OCI-LY3 (cell line): ENCODE measurements around the gene AFP.

Experiments
- H2AFZ ChIP-seq: fragments of 200-600, 300-600 bp; shearing (Covaris generic); 2 replicates; pipeline ENCODE4 v1.6.0; 2014; ENCODE audit warnings: antibody characterized with exemption, low read depth, low read length
- H3K27ac ChIP-seq: fragments of 200-600, 300-600 bp; sonication (generic); 2 replicates; pipeline ENCODE4 v1.5.1; 2014; ENCODE audit warnings: mild to moderate bottlenecking, low read length, moderate library complexity, mixed read lengths
- H3K27me3 ChIP-seq: fragments of 200-600, 300-600 bp; sonication (generic); 2 replicates; pipeline ENCODE4 v1.6.1; 2014; ENCODE audit warnings: low read depth, low read length, mixed read lengths
- H3K36me3 ChIP-seq: fragments of 200-600, 300-600 bp; sonication (generic); replicated peaks from 2 replicates; pipeline ENCODE3; 2014; ENCODE audit warnings: low read depth, low read length, mixed read lengths
- H3K4me1 ChIP-seq: fragments of 300-600, 200-600 bp; sonication (generic); 2 replicates; pipeline ENCODE4 v1.6.1; 2014; ENCODE audit warnings: low read length, mixed read lengths
- H3K4me2 ChIP-seq: fragments of 200-600, 300-600 bp; sonication (generic); 2 replicates; pipeline ENCODE4 v1.6.1; 2014; ENCODE audit warnings: low read length, mixed read lengths
- H3K4me3 ChIP-seq: fragments of 300-600, 200-600 bp; sonication (generic); 2 replicates; pipeline ENCODE4 v1.5.1; 2014; ENCODE audit warnings: antibody characterized with exemption, mild to moderate bottlenecking, low read length, moderate library complexity
- H3K79me2 ChIP-seq: fragments of 300-600, 200-600 bp; shearing (Covaris generic); 2 replicates; pipeline ENCODE4 v1.6.1; 2014; ENCODE audit warnings: mild to moderate bottlenecking, low read length, mixed read lengths
- H3K9ac ChIP-seq: fragments of 300-600, 200-600 bp; shearing (Covaris generic); 2 replicates; pipeline ENCODE4 v1.6.0; 2014; ENCODE audit warnings: mild to moderate bottlenecking, low read length, moderate library complexity
- H3K9me3 ChIP-seq: fragments of 200-600, 300-600 bp; shearing (Covaris generic); 2 replicates; pipeline ENCODE4 v1.6.1; 2014; ENCODE audit warnings: low read length, mixed read lengths; ENCODE audit not compliant: insufficient read depth
- H4K20me1 ChIP-seq: fragments of 200-600, 300-600 bp; sonication (generic); 2 replicates; pipeline ENCODE4 v1.6.1; 2016; ENCODE audit warnings: low read length, mixed read lengths; ENCODE audit not compliant: insufficient read depth
- EZH2phosphoT487 ChIP-seq: fragments of 200-600 bp; shearing (Covaris generic); IDR thresholded peaks from 2 replicates; pipeline ENCODE4 v1.6.1; 2018; ENCODE audit warnings: antibody characterized with exemption, mixed run types, low read depth
- TF ChIP-seq, protein P1 (sequence below): fragments of 200-600, 300-600 bp; sonication (generic); IDR thresholded peaks from 2 replicates; pipeline ENCODE4 v1.5.1; 2014; ENCODE audit warnings: antibody characterized with exemption, low read length, low read depth

The AFP gene

DNA sequence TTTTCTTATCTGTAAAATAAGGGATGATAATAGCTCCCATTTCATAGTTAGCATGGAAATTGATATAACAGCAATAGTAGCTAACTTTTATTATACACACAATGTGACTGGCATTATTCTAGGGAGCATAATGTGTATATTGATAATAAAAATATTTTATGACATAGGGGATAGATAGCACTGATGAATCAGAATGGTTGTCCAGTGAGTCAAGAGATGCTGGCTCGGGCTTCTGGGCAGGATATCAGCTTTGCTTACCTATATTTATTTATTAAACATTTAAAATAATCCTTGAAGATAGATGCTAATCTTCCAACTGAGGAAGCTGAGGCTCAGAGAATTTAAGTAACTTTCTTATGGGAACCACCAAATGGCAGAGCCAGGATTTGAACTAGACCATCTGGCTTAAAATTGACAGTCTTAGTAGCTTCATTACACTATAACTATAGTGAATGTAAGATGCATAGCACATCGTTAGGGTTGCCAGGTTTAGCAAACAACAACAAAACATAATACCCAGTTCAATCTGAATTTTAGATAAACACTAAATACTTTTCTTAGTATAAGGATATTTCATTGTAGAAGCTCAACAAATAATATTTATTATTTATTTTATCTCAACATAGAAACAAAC lies 2.7 kb downstream of the AFP start:
- H3K27me3 ChIP-seq, result peaks cover 17% of the 10 kb centered on the region
- no peak overlapping the region for H3K27ac ChIP-seq
- H3K36me3 ChIP-seq, result no peaks in the 10 kb centered on the region
- H3K4me3 ChIP-seq, result no peak overlapping the region
- no peaks in the 10 kb centered on the region for H4K20me1 ChIP-seq
- no peaks in the 10 kb centered on the region for H3K79me2 ChIP-seq
- H3K4me1 ChIP-seq, result no peaks in the 10 kb centered on the region
- TF ChIP-seq, protein P1, sequence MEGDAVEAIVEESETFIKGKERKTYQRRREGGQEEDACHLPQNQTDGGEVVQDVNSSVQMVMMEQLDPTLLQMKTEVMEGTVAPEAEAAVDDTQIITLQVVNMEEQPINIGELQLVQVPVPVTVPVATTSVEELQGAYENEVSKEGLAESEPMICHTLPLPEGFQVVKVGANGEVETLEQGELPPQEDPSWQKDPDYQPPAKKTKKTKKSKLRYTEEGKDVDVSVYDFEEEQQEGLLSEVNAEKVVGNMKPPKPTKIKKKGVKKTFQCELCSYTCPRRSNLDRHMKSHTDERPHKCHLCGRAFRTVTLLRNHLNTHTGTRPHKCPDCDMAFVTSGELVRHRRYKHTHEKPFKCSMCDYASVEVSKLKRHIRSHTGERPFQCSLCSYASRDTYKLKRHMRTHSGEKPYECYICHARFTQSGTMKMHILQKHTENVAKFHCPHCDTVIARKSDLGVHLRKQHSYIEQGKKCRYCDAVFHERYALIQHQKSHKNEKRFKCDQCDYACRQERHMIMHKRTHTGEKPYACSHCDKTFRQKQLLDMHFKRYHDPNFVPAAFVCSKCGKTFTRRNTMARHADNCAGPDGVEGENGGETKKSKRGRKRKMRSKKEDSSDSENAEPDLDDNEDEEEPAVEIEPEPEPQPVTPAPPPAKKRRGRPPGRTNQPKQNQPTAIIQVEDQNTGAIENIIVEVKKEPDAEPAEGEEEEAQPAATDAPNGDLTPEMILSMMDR, result no peak
- TF ChIP-seq EZH2phosphoT487, result no peak
- no peak overlapping the region for H2AFZ ChIP-seq
- H3K9ac ChIP-seq, result no peak overlapping the region
- H3K9me3 ChIP-seq, result no peaks in the 10 kb centered on the region
- no peak overlapping the region for H3K4me2 ChIP-seq

DNA sequence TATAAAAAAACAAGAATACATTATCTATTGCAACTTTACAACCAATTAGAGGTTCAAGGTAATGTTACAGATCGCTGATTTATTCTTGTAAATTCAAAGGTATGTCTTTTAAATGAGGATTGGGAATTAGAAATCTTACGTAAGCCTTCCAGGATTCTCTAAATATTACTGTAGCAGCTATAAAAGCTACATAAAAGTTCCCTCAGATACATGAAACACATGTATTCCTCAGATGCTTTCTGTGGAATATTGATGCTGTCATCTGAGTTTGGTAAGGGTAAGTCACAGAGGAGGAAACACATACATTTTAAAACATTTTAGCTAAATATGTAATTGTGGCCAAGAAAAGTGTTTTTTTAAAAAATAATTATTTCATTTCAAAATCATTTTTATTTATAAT lies 3.4 kb downstream of the AFP start:
- Histone ChIP-seq H3K27me3 (peaks cover 17% of the 10 kb centered on the region), H3K9me3 (no peaks in the 10 kb centered on the region), H3K4me3 (no peak overlapping the region), H3K36me3 (no peaks in the 10 kb centered on the region), H3K9ac (no peak overlapping the region), H3K79me2 (no peaks in the 10 kb centered on the region), H3K27ac (no peak overlapping the region), H4K20me1 (no peaks in the 10 kb centered on the region), H3K4me1 (no peaks in the 10 kb centered on the region), H3K4me2 (no peak overlapping the region), H2AFZ (no peak overlapping the region)
- TF ChIP-seq EZH2phosphoT487, result no peak
- TF ChIP-seq, protein P1, result no peak

DNA sequence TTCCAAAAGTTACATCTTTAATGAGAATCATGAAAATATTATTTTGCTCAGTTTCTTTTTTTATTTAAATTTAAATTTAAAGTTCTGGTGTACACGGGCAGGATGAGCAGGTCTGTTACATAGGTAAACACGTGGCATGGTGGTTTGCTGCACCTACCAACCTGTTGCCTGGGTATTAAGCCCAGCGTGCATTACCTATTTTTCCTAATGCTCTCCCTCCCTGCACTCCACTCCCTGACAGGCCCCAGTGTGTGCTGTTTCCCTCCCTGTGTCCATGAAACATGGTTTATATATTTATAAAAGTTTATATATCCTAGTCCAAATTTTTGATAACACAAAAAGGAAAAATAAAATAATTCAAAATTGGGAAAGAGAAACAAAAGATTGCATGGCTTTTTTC lies 4.0 kb downstream of the AFP start:
- Histone ChIP-seq H3K4me3 (no peak overlapping the region), H3K27ac (no peak overlapping the region), H3K4me2 (no peak overlapping the region), H3K79me2 (no peaks in the 10 kb centered on the region), H3K4me1 (no peaks in the 10 kb centered on the region), H3K27me3 (peaks cover 17% of the 10 kb centered on the region), H3K9ac (no peak overlapping the region), H3K36me3 (no peaks in the 10 kb centered on the region), H2AFZ (no peak overlapping the region), H4K20me1 (no peaks in the 10 kb centered on the region), H3K9me3 (no peaks in the 10 kb centered on the region)
- no peak for TF ChIP-seq EZH2phosphoT487
- TF ChIP-seq, protein P1, result no peak

DNA sequence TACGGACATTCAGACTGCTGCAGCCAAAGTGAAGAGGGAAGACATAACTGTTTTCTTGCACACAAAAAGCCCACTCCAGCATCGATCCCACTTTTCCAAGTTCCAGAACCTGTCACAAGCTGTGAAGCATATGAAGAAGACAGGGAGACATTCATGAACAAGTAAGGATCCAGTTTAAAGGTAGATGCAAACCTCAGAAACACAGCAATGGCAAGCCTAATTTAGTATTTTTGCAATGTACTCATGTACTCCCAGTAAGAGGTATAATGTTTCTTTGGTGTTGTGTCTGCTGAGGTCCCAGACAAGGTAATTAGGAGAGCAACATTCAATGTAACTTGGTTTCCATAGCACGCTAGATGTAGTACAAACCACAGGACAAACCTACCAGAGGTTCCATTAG lies 4.6 kb downstream of the AFP start:
- Histone ChIP-seq H3K9me3 (no peaks in the 10 kb centered on the region), H3K4me3 (no peak overlapping the region), H3K4me1 (no peaks in the 10 kb centered on the region), H3K79me2 (no peaks in the 10 kb centered on the region), H3K36me3 (no peaks in the 10 kb centered on the region), H2AFZ (no peak overlapping the region), H3K27ac (no peak overlapping the region), H3K9ac (no peak overlapping the region), H3K27me3 (peaks cover 17% of the 10 kb centered on the region), H4K20me1 (no peaks in the 10 kb centered on the region), H3K4me2 (no peak overlapping the region)
- TF ChIP-seq EZH2phosphoT487, result no peak
- TF ChIP-seq, protein P1, result no peak
